GM21619 (cell line): ENCODE results near the gene ADAM12.

Experiments used
- ATAC-seq: cut with Tn5 transposase; IDR thresholded peaks from one replicate; pipeline ENCODE4 v1.9.1; 2021; ENCODE audit not compliant: unreplicated experiment

Gene ADAM12

GRCh38 chr10:126387931-126388911 lies at the start of gene ADAM12:
Gene ADAM12 (minus strand): TSS chr10:126388477. CDS start chr10:126388145, 332 bp downstream.
- no peak for ATAC-seq

DNA sequence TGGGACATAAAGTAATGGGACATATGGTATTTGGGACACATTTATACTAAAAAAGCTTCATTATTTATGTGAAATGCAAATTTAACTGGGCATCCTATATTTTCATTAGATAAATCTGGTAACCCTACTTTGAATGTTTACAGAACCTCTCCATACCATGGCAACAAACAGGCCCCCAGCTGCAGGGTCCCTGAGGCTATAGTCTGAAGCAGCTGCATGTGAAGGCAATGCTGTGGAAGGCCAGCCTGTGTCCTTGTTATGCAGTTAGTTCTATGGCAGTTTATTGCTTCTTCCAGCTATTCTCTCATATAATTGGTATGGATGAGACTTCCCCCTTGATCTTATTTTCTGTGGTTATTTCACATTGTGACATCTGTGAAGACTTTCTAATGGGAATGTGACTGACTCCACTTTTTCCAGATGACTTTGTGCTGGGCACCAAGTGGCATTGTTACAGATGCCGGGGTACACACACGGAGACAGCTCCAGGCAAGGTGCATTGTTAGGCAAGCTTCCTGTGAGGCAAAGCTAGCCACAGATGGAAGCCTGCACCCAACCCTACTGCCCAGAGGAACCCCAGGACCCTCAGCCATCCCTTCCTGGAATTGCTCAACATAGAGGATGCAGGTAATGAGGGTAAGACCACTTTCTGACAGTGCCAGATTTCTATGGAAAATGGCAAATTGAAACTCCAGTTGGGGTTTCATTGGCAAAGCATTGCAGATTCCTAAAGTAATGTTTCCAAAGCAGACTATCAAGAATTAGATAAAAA lies 49.5 kb upstream of the ADAM12 start:
- no peak for ATAC-seq

- no peak for ATAC-seq
These were observed 46.0 kb upstream of the ADAM12 start for GRCh38 chr10:126434235-126434634.

DNA sequence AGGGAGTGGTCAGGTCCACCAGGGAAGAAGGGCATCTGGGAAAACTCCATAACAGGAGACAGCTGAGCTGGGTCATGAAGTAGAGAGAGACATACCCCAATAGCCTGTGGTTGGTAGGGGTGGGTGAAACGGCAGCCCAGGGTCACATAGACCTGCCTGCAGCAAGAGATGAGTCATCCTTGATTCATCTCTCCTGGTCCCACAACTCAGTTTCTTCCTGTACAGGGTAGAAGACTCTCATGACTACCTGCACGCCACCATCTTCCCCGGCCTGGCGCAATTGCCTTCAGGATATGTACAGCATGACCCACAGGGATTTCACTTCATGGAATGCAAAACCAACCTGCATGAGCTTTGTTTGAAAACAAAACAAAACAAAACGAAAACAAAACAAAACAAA lies 45.1 kb upstream of the ADAM12 start:
- ATAC-seq = no peak

DNA sequence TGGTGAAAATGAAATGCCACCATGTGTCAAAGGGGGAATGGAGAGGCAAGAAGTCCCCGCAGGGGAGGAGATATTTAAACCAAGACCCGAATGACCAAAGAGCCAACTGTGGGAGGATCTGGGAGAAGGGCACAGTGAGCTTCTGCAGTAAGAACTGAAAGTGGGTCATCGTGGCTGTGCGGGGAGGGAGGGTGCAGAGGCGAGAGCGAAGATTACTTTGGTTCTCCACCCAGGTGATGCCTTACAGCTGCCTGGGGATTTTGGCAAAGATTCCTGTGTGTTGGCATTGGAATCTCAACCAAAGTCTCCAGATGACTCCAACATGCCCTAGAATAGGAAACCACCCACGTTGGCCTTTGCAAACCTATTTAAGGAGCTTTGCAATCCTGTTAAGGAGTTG lies 44.2 kb upstream of the ADAM12 start:
- ATAC-seq = no peak

- ATAC-seq = no peak
These were observed 43.5 kb upstream of the ADAM12 start for GRCh38 chr10:126431816-126432215.

DNA sequence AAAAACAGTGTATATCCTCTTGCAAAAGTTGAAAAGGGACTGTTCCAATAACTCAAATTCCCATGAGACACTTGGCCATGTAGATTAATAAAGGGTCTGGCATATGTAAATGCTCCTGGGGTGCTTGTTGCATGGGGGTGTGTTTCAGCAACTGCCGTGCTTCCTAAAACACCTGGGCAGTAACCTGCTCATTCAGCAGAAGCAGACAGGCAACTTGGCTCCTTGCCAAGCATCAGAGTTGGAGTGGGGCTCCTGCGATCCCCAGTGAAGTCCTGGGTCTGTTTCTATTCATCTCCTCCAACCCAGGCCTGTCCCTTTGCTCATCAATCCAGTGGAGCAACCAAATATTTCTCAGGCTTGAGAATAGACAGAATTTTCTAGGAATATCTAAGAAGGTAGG lies 42.2 kb upstream of the ADAM12 start:
- no peak for ATAC-seq

GRCh38 chr10:126429275-126429674 lies 41.0 kb upstream of the ADAM12 start:
- no peak for ATAC-seq

GRCh38 chr10:126425489-126426065 lies 37.3 kb upstream of the ADAM12 start:
- no peak for ATAC-seq

- ATAC-seq = no peak
These were observed 36.8 kb upstream of the ADAM12 start for GRCh38 chr10:126425032-126425431.

DNA sequence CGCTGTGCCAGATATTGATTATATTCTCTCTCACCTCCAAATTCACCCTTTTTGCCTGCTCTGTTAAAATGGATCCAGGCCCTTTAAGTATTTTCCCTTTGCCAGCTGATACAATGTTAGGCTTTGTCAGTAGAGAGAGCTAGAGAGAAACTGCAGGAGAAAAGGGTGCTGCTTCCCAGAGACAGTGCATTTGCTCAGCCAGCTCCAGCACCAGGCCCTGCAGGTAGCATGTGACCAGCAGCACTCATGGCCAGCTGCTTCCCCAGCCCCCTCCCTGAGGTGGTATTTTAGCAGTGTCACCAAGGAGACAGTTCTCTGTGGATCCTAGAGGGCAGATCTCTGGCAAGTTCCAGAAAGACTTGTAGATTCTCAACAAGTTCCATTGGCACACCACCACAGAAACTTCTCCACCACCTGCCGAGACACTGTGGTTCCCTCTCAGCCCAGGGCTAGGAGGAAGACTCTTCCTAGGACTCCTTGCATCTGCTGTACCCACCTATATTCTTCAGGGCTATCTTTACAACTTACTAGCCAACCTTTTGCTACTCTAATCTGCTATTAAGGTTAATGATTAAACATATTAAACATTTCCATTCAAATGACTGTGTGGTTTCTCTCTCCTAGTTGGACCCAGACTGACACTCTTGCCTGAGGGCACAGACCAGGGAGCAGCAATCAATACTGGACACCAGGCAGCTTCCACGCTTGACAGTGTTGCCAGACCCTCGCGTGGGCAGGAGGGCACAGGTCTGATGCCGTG lies 35.6 kb upstream of the ADAM12 start:
- no peak for ATAC-seq

DNA sequence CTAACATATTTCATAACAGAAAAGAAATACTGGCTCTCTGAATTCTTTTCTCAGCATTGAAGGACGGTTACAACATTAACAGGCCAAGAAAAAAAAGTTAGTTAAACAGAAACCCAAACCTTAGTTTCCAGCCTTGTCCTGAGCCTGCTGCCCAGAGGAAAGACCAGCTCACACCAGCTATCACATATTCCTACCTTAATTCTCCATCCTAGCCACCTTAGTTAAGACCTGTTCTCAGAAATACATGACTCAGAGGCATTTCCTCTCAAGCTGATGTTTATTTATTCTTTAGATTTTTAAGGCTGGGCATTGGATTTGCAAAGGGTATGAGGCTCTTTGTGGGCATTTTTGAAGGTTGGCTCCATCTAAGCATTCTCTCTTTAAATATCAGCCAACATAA lies 34.3 kb upstream of the ADAM12 start:
- ATAC-seq = no peak

DNA sequence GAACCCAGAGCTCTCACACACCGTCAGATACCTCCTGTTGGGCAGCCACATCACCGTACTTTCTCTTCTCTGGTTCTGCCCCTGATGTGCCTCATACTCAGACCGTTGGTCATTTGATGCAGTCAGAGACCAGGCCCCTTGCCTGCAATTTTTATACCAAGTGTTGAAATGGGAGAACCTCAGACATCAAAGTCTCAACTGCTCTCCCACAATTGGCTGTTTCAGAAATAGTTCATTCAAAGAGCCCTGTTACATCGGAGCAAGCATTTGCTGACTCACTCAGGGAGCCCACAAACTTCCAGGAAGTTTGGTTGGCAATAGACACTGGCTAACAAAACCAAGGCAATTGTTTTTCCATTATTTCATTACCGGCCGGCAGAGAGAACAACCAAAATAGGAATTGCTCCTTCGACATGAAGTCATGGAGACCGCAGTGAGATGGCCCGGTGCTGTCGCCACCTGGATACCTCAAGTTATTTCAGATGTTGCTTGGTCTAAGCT lies 33.5 kb upstream of the ADAM12 start:
- ATAC-seq = no peak

DNA sequence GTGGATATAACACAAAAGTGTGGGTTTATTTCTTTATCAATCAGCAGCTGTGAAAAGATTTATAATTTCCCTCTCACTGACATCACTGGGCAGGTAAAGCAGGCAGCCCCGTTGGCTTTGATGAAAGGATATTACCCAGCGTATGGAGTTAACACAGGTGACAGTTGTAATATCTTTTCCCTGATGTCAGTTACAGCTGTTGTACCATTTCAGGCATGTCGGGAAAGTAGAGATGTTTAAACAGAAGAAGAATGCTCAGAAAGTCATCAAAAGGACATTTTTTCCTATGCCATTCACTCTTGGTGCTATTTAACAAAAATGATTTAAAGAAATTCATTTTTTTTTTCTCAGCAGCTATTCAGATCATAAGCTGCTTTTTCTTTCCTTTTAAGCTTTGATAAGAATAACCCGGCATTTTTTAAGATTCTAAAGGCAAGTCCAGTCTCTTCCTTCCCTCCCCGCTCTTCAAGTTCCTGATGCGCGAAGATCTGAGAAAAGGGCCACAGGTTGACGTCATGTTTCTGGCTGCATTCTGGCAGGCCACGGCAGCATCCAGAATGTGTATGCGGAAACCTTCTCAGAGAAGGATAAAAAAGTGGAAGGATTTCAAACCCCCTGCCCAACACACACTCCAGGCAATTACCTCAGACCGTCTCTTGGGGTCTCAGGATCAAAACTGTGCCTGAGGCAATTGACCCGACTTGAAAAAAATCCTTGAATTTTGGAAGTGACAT lies 32.5 kb upstream of the ADAM12 start:
- ATAC-seq = no peak

GRCh38 chr10:126417220-126417825 lies 29.0 kb upstream of the ADAM12 start:
- no peak for ATAC-seq

- no peak for ATAC-seq
These were observed 21.5 kb upstream of the ADAM12 start for GRCh38 chr10:126409821-126410220.

DNA sequence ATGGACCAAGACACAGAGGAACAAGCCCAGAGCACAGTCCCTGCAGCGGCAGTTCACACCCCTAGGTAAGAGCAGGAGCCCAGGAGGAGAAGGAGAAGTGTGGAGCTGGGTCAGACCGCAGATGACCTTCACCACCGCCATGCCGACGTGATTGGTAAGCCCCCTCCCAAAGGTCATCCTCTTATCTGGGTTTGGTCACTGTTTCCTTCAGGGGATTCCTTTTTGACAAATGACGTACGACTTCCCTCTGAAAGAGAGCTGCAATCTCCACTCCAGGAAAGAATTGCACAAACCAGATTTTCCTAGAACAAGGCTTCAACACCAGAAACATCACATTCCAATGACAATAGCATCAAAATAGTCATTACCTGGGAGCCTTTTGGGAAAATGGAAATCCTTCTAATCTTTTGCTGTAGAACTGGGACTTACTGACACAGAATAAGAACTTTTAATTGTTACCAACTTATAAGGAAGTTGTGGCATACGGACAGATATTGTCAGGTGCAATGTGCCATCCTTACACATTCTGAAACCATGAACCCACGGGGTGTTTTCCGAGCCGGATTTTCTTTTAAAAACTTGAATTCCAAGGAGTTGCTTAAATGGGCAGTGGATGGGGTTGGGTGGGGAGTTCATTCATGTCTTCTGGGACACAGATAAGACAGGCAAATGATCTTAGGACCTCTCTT lies 20.8 kb upstream of the ADAM12 start:
- ATAC-seq = no peak

- ATAC-seq = no peak
These were observed 19.6 kb upstream of the ADAM12 start for GRCh38 chr10:126407831-126408230.

DNA sequence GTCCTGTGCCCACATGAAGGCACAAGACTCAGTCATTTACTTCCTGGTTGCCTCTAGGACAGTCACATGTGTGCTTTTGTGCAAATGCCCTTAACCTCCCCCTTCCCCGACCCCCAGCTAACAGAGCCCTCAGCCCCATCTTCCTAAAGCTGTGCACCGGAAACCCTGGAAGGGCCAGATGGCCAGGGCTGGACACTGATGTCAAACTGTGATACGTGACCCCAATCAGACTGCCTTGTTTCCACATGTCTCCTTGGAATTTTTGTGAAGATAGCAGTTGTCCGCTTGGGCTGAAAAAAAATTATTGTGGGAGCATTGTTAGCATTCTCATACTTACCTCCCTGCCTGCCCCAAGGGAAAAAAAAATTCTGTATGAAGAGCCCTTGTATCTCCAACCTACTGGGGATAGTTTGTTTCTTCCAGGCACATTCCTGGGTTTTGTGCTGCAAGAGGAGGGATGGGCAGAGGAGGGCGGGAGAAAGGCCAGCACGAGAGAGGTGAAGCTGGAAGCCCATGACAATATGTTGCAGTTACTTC lies 17.0 kb upstream of the ADAM12 start:
- ATAC-seq = no peak
